Neuronal stem cell (in vitro differentiated cells): ENCODE results near the gene LYRM7.
"Not testable (repeated sequence)": the region's sequence is repeated elsewhere in the genome, so short reads cannot be mapped to it uniquely, and the experiment has no call there.

Source experiments
- DNase-seq: peaks from one replicate; pipeline ENCODE4 v3.0.0-alpha.2; 2013; ENCODE audit warnings: low spot score
- H2AFZ ChIP-seq: one replicate; pipeline ENCODE4 v1.6.1; 2013; ENCODE audit warnings: mild to moderate bottlenecking, low read length, inconsistent platforms
- H2AK5ac ChIP-seq: 2 replicates; pipeline ENCODE4 v1.6.1; 2013; ENCODE audit warnings: low read depth, mild to moderate bottlenecking, inconsistent platforms, low read length, moderate library complexity, mixed read lengths
- H2BK120ac ChIP-seq: 2 replicates; pipeline ENCODE4 v1.6.1; 2013; ENCODE audit warnings: low read depth, mild to moderate bottlenecking, inconsistent platforms, low read length, moderate library complexity, mixed read lengths
- H2BK12ac ChIP-seq: one replicate; pipeline ENCODE4 v1.6.1; 2013; ENCODE audit warnings: low read length, inconsistent platforms
- H2BK15ac ChIP-seq: 2 replicates; pipeline ENCODE4 v1.6.1; 2013; ENCODE audit warnings: mild to moderate bottlenecking, low read length, inconsistent platforms, mixed read lengths
- H2BK5ac ChIP-seq: one replicate; pipeline ENCODE4 v1.6.1; 2013; ENCODE audit warnings: inconsistent platforms, mild to moderate bottlenecking, low read length, moderate library complexity
- H3K14ac ChIP-seq: one replicate; pipeline ENCODE4 v1.6.1; 2013; ENCODE audit warnings: low read length, inconsistent platforms
- H3K18ac ChIP-seq: 2 replicates; pipeline ENCODE4 v1.6.1; 2013; ENCODE audit warnings: low read length, inconsistent platforms
- H3K23ac ChIP-seq: 2 replicates; pipeline ENCODE4 v1.6.1; 2013; ENCODE audit warnings: low read depth, mild to moderate bottlenecking, mixed read lengths, low read length, inconsistent platforms; ENCODE audit not compliant: poor library complexity
- H3K27ac ChIP-seq: replicated peaks from 3 replicates; pipeline ENCODE4 v1.5.1; 2013; ENCODE audit warnings: low read length, inconsistent platforms
- H3K27me3 ChIP-seq, 3 experiments: 2 replicates each; pipeline ENCODE4 v1.6.1; 2013; ENCODE audit warnings: low read length in 3 of 3, mild to moderate bottlenecking in 2 of 3, inconsistent platforms in 1 of 3, low read depth in 1 of 3, mixed read lengths in 1 of 3, moderate library complexity in 1 of 3; ENCODE audit not compliant: control insufficient read depth in 3 of 3, insufficient read depth in 3 of 3
- H3K36me3 ChIP-seq, 2 donors: replicated peaks in 1 of 2; 2 replicates each; pipeline ENCODE4 v1.6.1; 2013; ENCODE audit warnings: low read length in 2 of 2; ENCODE audit not compliant: control insufficient read depth in 2 of 2, insufficient read depth in 2 of 2
- H3K4ac ChIP-seq: 2 replicates; pipeline ENCODE4 v1.6.1; 2013; ENCODE audit warnings: inconsistent platforms, mild to moderate bottlenecking, low read length, moderate library complexity
- H3K4me1 ChIP-seq, 2 donors: 1 replicate in 1 of 2; 2 replicates in 1 of 2; pipeline ENCODE4 v1.6.1; 2013; ENCODE audit warnings: low read length in 2 of 2, low read depth in 1 of 2; ENCODE audit not compliant: control insufficient read depth in 2 of 2, insufficient read depth in 1 of 2
- H3K4me2 ChIP-seq: one replicate; pipeline ENCODE4 v1.6.1; 2013; ENCODE audit warnings: mild to moderate bottlenecking, low read length, inconsistent platforms; ENCODE audit not compliant: insufficient read depth, poor library complexity, severe bottlenecking
- H3K4me3 ChIP-seq, 2 donors: 2 replicates each; pipeline ENCODE4 v1.5.1; 2013; ENCODE audit warnings: low read length in 2 of 2, mild to moderate bottlenecking in 2 of 2, inconsistent platforms in 1 of 2, moderate library complexity in 1 of 2
- H3K79me1 ChIP-seq: one replicate; pipeline ENCODE4 v1.6.1; 2013; ENCODE audit warnings: low read depth, mild to moderate bottlenecking, inconsistent platforms, low read length, moderate library complexity
- H3K9ac ChIP-seq: one replicate; pipeline ENCODE4 v1.6.1; 2013; ENCODE audit warnings: mild to moderate bottlenecking, low read depth, low read length, inconsistent platforms; ENCODE audit not compliant: poor library complexity
- H3K9me3 ChIP-seq, 2 donors: replicated peaks in 1 of 2; 2 replicates each; pipeline versions ENCODE3 to v1.6.1; 2013; ENCODE audit warnings: low read length in 2 of 2, mild to moderate bottlenecking in 2 of 2, inconsistent platforms in 1 of 2, low read depth in 1 of 2, mixed read lengths in 1 of 2, moderate library complexity in 1 of 2; ENCODE audit not compliant: control insufficient read depth in 2 of 2, insufficient read depth in 1 of 2
- H4K8ac ChIP-seq: one replicate; pipeline ENCODE4 v1.6.1; 2013; ENCODE audit warnings: low read depth, mild to moderate bottlenecking, inconsistent platforms, low read length, moderate library complexity
- H4K91ac ChIP-seq: one replicate; pipeline ENCODE4 v1.6.1; 2013; ENCODE audit warnings: low read length, low read depth, mild to moderate bottlenecking, inconsistent platforms; ENCODE audit not compliant: poor library complexity
- WGBS, 2 donors: extraction: QIAGEN DNeasy Blood & Tissue Kit; methylation state at CpG; one replicate each; pipeline ENCODE4 v1.1.7; 2013; ENCODE audit warnings: missing lambda C conversion rate in 2 of 2, mixed read lengths in 1 of 2; ENCODE audit not compliant: insufficient read length in 2 of 2, insufficient replicate concordance in 1 of 2; ENCODE audit errors: extremely low coverage in 2 of 2; 5-methylcytosine and 5-hydroxymethylcytosine counted together

Gene LYRM7

GRCh38 chr5:131138406-131138805 is 32.3 kb upstream of the LYRM7 start:
- not testable (repeated sequence) for H2BK5ac ChIP-seq, H3K4me2 ChIP-seq, H2BK12ac ChIP-seq, H2AK5ac ChIP-seq, H2AFZ ChIP-seq, H3K27me3 ChIP-seq, H3K36me3 ChIP-seq, H2BK15ac ChIP-seq, DNase-seq, H3K4me1 ChIP-seq, H2BK120ac ChIP-seq, H3K9ac ChIP-seq, H3K4ac ChIP-seq, H3K27ac ChIP-seq, H3K23ac ChIP-seq, H3K4me3 ChIP-seq, H3K18ac ChIP-seq, H3K14ac ChIP-seq, H3K9me3 ChIP-seq, H4K91ac ChIP-seq, H4K8ac ChIP-seq, H3K79me1 ChIP-seq
- WGBS, 2 donors, result no CpG with 5 or more reads among the region's 5 CpGs

GRCh38 chr5:131139321-131139720 is 31.4 kb upstream of the LYRM7 start:
- no peak overlapping the region for H4K8ac ChIP-seq
- no peak overlapping the region for H3K4me2 ChIP-seq
- WGBS, 2 donors, result no CpG with 5 or more reads among the region's 2 CpGs
- DNase-seq, result no peak
- H4K91ac ChIP-seq, result no peak overlapping the region
- H2AK5ac ChIP-seq, result no peak overlapping the region
- no peak overlapping the region for H3K9ac ChIP-seq
- H2AFZ ChIP-seq, result no peak overlapping the region
- no peak overlapping the region for H3K18ac ChIP-seq
- H3K27me3 ChIP-seq, result no peaks in the 10 kb centered on the region
- H3K27ac ChIP-seq, result no peak overlapping the region
- H3K4ac ChIP-seq, result no peak overlapping the region
- no peak overlapping the region for H3K4me3 ChIP-seq
- no peak overlapping the region for H2BK15ac ChIP-seq
- H3K9me3 ChIP-seq, result peaks cover 0 to 2% of the 10 kb centered on the region in 2 donors
- no peaks in the 10 kb centered on the region for H3K79me1 ChIP-seq
- no peak overlapping the region for H2BK120ac ChIP-seq
- no peaks in the 10 kb centered on the region for H3K36me3 ChIP-seq
- no peak overlapping the region for H2BK12ac ChIP-seq
- no peak overlapping the region for H3K14ac ChIP-seq
- H3K23ac ChIP-seq, result no peak overlapping the region
- no peak overlapping the region for H2BK5ac ChIP-seq
- no peaks in the 10 kb centered on the region for H3K4me1 ChIP-seq

- H2AFZ ChIP-seq, result no peak overlapping the region
- H3K9ac ChIP-seq, result no peak overlapping the region
- no peak overlapping the region for H3K4me3 ChIP-seq
- H3K27ac ChIP-seq, result no peak overlapping the region
- no peaks in the 10 kb centered on the region for H3K36me3 ChIP-seq
- no CpG with 5 or more reads among the region's 3 CpGs for WGBS, 2 donors
- H2BK120ac ChIP-seq, result no peak overlapping the region
- H3K4me2 ChIP-seq, result no peak overlapping the region
- DNase-seq, result no peak
- H3K4ac ChIP-seq, result no peak overlapping the region
- H2BK12ac ChIP-seq, result no peak overlapping the region
- H2BK5ac ChIP-seq, result no peak overlapping the region
- no peak overlapping the region for H4K91ac ChIP-seq
- H4K8ac ChIP-seq, result no peak overlapping the region
- H3K9me3 ChIP-seq, result peaks cover 0 to 2% of the 10 kb centered on the region in 2 donors
- no peak overlapping the region for H2BK15ac ChIP-seq
- no peak overlapping the region for H3K14ac ChIP-seq
- H3K27me3 ChIP-seq, result no peaks in the 10 kb centered on the region
- H2AK5ac ChIP-seq, result no peak overlapping the region
- H3K79me1 ChIP-seq, result no peaks in the 10 kb centered on the region
- H3K4me1 ChIP-seq, result no peaks in the 10 kb centered on the region
- no peak overlapping the region for H3K18ac ChIP-seq
- H3K23ac ChIP-seq, result no peak overlapping the region
Measured at GRCh38 chr5:131142970-131143617, 27.6 kb upstream of the LYRM7 start.

- H2BK15ac ChIP-seq, result no peak overlapping the region
- H2BK12ac ChIP-seq, result no peak overlapping the region
- no peaks in the 10 kb centered on the region for H3K9me3 ChIP-seq
- H3K23ac ChIP-seq, result no peak overlapping the region
- H3K9ac ChIP-seq, result no peak overlapping the region
- H2AK5ac ChIP-seq, result no peak overlapping the region
- no peak overlapping the region for H3K27ac ChIP-seq
- no peaks in the 10 kb centered on the region for H3K79me1 ChIP-seq
- no peak for DNase-seq
- H3K4ac ChIP-seq, result no peak overlapping the region
- no peak overlapping the region for H2BK5ac ChIP-seq
- no peak overlapping the region for H3K4me3 ChIP-seq
- no peaks in the 10 kb centered on the region for H3K36me3 ChIP-seq
- no peak overlapping the region for H4K8ac ChIP-seq
- H3K27me3 ChIP-seq, result no peaks in the 10 kb centered on the region
- H3K4me1 ChIP-seq, result no peaks in the 10 kb centered on the region
- H2AFZ ChIP-seq, result no peak overlapping the region
- H3K18ac ChIP-seq, result no peak overlapping the region
- no peak overlapping the region for H2BK120ac ChIP-seq
- no peak overlapping the region for H3K4me2 ChIP-seq
- H3K14ac ChIP-seq, result no peak overlapping the region
- no peak overlapping the region for H4K91ac ChIP-seq
Measured at GRCh38 chr5:131147258-131147657, 23.5 kb upstream of the LYRM7 start.
